ENCODE results near the gene TGM3.

- TF ChIP-seq EGR1 (IDR thresholded peaks at IDR 0.05; ENCODE audit: low read depth) = no peak
- TF ChIP-seq, protein P1, sequence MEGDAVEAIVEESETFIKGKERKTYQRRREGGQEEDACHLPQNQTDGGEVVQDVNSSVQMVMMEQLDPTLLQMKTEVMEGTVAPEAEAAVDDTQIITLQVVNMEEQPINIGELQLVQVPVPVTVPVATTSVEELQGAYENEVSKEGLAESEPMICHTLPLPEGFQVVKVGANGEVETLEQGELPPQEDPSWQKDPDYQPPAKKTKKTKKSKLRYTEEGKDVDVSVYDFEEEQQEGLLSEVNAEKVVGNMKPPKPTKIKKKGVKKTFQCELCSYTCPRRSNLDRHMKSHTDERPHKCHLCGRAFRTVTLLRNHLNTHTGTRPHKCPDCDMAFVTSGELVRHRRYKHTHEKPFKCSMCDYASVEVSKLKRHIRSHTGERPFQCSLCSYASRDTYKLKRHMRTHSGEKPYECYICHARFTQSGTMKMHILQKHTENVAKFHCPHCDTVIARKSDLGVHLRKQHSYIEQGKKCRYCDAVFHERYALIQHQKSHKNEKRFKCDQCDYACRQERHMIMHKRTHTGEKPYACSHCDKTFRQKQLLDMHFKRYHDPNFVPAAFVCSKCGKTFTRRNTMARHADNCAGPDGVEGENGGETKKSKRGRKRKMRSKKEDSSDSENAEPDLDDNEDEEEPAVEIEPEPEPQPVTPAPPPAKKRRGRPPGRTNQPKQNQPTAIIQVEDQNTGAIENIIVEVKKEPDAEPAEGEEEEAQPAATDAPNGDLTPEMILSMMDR (IDR thresholded peaks at IDR 0.05 in 2 of 3, conservative IDR thresholded peaks at IDR 0.05 in 1 of 3; ENCODE audit: borderline replicate concordance in 1 of 3, insufficient read depth in 1 of 3, low read depth in 2 of 3, low read length in 2 of 3) = no peak
- TF ChIP-seq YY1 (IDR thresholded peaks at IDR 0.05; ENCODE audit: extremely low read depth, insufficient replicate concordance, low read depth, low read length) = no peak
- TF ChIP-seq, protein P2, sequence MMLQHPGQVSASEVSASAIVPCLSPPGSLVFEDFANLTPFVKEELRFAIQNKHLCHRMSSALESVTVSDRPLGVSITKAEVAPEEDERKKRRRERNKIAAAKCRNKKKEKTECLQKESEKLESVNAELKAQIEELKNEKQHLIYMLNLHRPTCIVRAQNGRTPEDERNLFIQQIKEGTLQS (IDR thresholded peaks at IDR 0.05) = no peak
- TF ChIP-seq EZH2 (IDR thresholded peaks at IDR 0.05) = no peak
- no peak for TF ChIP-seq POLR2A (IDR thresholded peaks at IDR 0.05; ENCODE audit: borderline replicate concordance, extremely low read depth, insufficient read depth, insufficient read length)
- no peak for TF ChIP-seq POLR2AphosphoS5 (IDR thresholded peaks at IDR 0.05; ENCODE audit: low read depth, low read length)
- TF ChIP-seq ZNF274 (IDR thresholded peaks at IDR 0.05; ENCODE audit: low read depth, low read length) = no peak
- no peak for TF ChIP-seq TCF7L2 (IDR thresholded peaks at IDR 0.05; ENCODE audit: borderline replicate concordance, extremely low read depth, insufficient read depth, insufficient read length)
- no peak for TF ChIP-seq RAD21 (IDR thresholded peaks at IDR 0.05; ENCODE audit: low read depth)
- no peak for TF ChIP-seq SIN3A (IDR thresholded peaks at IDR 0.05; ENCODE audit: low read depth)
Measured at GRCh38 chr20:2292416-2293110, 3.2 kb upstream of the TGM3 start.

Data from HCT116 (cell line).